Upper lobe of right lung (tissue), 1 donor: ENCODE data around the gene LRRC74A. TPM values are rescaled to one million over a fixed set of nuclear protein-coding genes. Genes with fewer than 3 reads are reported as not detected.
"Not testable (repeated sequence)": the region's sequence is repeated elsewhere in the genome, so short reads cannot be mapped to it uniquely, and the experiment has no call there.

Experiments used
- ATAC-seq: fragments of 200-7000 bp; cut with Tn5 transposase; one replicate; pipeline ENCODE4 v1.9.1; 2020; ENCODE audit warnings: mild to moderate bottlenecking, moderate library complexity
- DNase-seq: peaks from one replicate; pipeline ENCODE4 v3.0.0-alpha.2; 2020
- H3K27ac ChIP-seq: fragments of 200-600 bp; one replicate; pipeline ENCODE4 v1.8.0; 2022
- H3K27me3 ChIP-seq: fragments of 200-600 bp; one replicate; pipeline ENCODE4 v1.8.0; 2022; ENCODE audit warnings: mild to moderate bottlenecking
- H3K36me3 ChIP-seq: fragments of 200-600 bp; one replicate; pipeline ENCODE4 v1.8.0; 2022
- H3K4me1 ChIP-seq: fragments of 200-600 bp; one replicate; pipeline ENCODE4 v1.8.0; 2022
- H3K4me3 ChIP-seq: fragments of 200-600 bp; one replicate; pipeline ENCODE4 v1.8.0; 2022; ENCODE audit warnings: mild to moderate bottlenecking
- H3K9me3 ChIP-seq: fragments of 200-600 bp; one replicate; pipeline ENCODE4 v1.8.0; 2022
- CTCF ChIP-seq: fragments of 200-600 bp; IDR thresholded peaks from one replicate; pipeline ENCODE4 v1.8.0; 2022; ENCODE audit warnings: antibody characterized with exemption
- intact Hi-C: fragments of 100-400 bp; cut with DNase I; formaldehyde crosslinking; loops from one replicate; pipeline ENCODE4 v1.11.0; 2022
- total RNA-seq: library from RNA; stranded (reverse); fragmentation: NEBNext Ultra II Directional; extraction: Animal tissue kit (Norgen Biotek cat#: 25700); gene quantifications from one replicate; pipeline ENCODE4 v1.2.1, GENCODE V29; 2021
- donor health status: DM: no; HTN: yes; CAD: no; lungs with severe emphysema.

The LRRC74A gene
- total RNA-seq, 1 donor from 2014 or later: not detected

- ATAC-seq: no peak
- no peak overlapping the region for H3K4me3 ChIP-seq
- H3K4me1 ChIP-seq: peaks cover 14% of the 10 kb centered on the region
- no peaks in the 10 kb centered on the region for H3K36me3 ChIP-seq
- intact Hi-C loops: no loop called here
- DNase-seq: no peak
- H3K27ac ChIP-seq: peak overlapping the region; percentile 80
- H3K9me3 ChIP-seq: no peaks in the 10 kb centered on the region
- no peak for TF ChIP-seq CTCF
- no peaks in the 10 kb centered on the region for H3K27me3 ChIP-seq
These were observed 58.2 kb downstream of the LRRC74A start for GRCh38 chr14:76884394-76884793.

DNA sequence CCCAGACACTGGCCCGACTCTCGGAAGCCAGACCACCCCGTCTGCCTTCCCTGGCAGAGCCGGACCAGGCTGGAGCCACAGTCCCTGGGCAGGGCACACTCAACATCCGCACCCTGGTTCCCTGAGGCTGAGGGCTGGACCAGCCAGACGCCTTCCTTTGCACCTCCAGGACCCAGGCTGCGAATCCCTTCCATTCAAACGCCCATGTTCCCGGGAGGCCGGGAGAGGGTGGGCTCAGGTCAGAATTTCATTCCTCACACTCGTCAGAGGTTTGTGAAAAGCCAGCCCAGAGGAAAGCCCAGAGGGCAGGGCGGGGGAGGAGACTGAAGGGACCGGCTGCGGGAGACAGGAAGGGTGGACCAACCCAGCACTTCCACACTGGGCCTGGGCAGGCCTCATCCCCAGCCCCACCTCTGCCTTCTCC lies 58.7 kb downstream of the LRRC74A start:
- H3K4me3 ChIP-seq: no peak overlapping the region
- intact Hi-C loops: no loop called here
- no peaks in the 10 kb centered on the region for H3K36me3 ChIP-seq
- peak; percentile 68 for ATAC-seq
- peak overlapping the region; percentile 80 for H3K27ac ChIP-seq
- no peaks in the 10 kb centered on the region for H3K27me3 ChIP-seq
- TF ChIP-seq CTCF: no peak
- peaks cover 14% of the 10 kb centered on the region for H3K4me1 ChIP-seq
- DNase-seq: no peak
- no peaks in the 10 kb centered on the region for H3K9me3 ChIP-seq

- Histone ChIP-seq H3K36me3 (no peaks in the 10 kb centered on the region), H3K4me1 (peaks cover 12% of the 10 kb centered on the region), H3K27ac (no peak overlapping the region), H3K4me3 (no peak overlapping the region), H3K9me3 (no peaks in the 10 kb centered on the region), H3K27me3 (no peaks in the 10 kb centered on the region)
- TF ChIP-seq CTCF: no peak
- DNase-seq (no peak), ATAC-seq (no peak)
- intact Hi-C loops: no loop called here
These were observed 61.0 kb downstream of the LRRC74A start for GRCh38 chr14:76887191-76887590.

DNA sequence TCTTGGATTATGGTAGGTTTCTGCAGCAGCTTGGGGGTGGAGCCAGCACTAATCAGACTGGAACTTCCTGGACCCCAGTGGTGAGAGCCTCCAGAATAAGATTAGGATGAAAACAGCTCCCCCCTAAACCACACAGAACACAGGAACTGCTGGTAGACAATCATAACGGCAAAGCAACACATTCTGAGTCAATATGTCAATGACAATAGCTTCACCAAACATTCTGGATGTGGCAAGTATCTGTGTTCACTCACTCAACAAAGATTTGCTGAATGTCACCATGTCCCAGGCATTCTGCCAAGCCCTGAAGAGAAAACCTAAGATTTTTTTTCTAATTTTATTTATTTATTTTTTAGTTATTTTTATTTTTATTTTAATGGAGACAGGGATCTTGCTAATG lies 65.2 kb downstream of the LRRC74A start:
- no peak overlapping the region for H3K27ac ChIP-seq
- H3K4me1 ChIP-seq: no peaks in the 10 kb centered on the region
- no peak overlapping the region for H3K4me3 ChIP-seq
- H3K27me3 ChIP-seq: no peaks in the 10 kb centered on the region
- no peaks in the 10 kb centered on the region for H3K9me3 ChIP-seq
- no peaks in the 10 kb centered on the region for H3K36me3 ChIP-seq
- no peak for DNase-seq
- no peak for ATAC-seq
- TF ChIP-seq CTCF: no peak
- intact Hi-C loops: no loop called here

DNA sequence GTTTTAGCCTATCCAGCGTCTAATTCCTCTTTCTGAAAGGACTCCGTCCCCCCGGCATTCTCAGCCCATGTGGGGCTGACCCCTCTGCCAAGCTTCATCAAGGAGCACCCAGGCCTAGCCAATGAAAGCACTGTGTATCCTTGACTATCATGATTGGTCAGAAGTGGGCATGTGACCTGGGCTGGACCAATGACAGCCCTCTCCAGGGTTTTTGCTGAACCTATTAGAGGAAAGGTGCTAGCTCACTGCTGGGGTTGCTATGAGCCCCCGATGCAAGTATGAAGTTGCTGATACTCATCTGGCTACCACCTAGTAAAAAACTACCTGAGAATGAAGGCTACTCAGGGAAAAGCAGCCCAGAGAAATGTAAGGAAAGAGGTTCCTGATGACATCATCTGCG lies 68.1 kb downstream of the LRRC74A start:
- Histone ChIP-seq H3K27me3 (no peaks in the 10 kb centered on the region), H3K4me1 (no peaks in the 10 kb centered on the region), H3K36me3 (no peaks in the 10 kb centered on the region), H3K27ac (no peak overlapping the region), H3K9me3 (no peaks in the 10 kb centered on the region), H3K4me3 (no peak overlapping the region)
- no peak for TF ChIP-seq CTCF
- intact Hi-C loops: no loop called here
- no peak for ATAC-seq
- DNase-seq: no peak

GRCh38 chr14:76898006-76898405 lies 71.8 kb downstream of the LRRC74A start:
- H3K9me3 ChIP-seq, ATAC-seq, intact Hi-C loops, H3K4me3 ChIP-seq, DNase-seq, H3K36me3 ChIP-seq, H3K27ac ChIP-seq, H3K4me1 ChIP-seq, H3K27me3 ChIP-seq: not testable (repeated sequence)
